Mesendoderm (in vitro differentiated cells): ENCODE data around the gene ANAPC7.
"Not testable (repeated sequence)": the region's sequence is repeated elsewhere in the genome, so short reads cannot be mapped to it uniquely, and the experiment has no call there.

Experiments used
- DNase-seq: peaks from one replicate; pipeline ENCODE4 v3.0.0; 2013
- H2AK5ac ChIP-seq: 2 replicates; pipeline ENCODE4 v1.6.1; 2013; ENCODE audit warnings: low read length, inconsistent platforms
- H2BK120ac ChIP-seq: 2 replicates; pipeline ENCODE4 v1.6.1; 2013; ENCODE audit warnings: low read depth, mild to moderate bottlenecking, low read length, moderate library complexity, mixed read lengths
- H2BK15ac ChIP-seq: replicated peaks from 2 replicates; pipeline ENCODE4 v1.6.1; 2013; ENCODE audit warnings: low read depth, mild to moderate bottlenecking, moderate library complexity
- H2BK5ac ChIP-seq: 2 replicates; pipeline ENCODE4 v1.6.1; 2013; ENCODE audit warnings: low read length, inconsistent platforms
- H3K18ac ChIP-seq: 2 replicates; pipeline ENCODE4 v1.6.1; 2013; ENCODE audit warnings: mild to moderate bottlenecking, low read length, mixed read lengths
- H3K23ac ChIP-seq: one replicate; pipeline ENCODE4 v1.6.1; 2013; ENCODE audit warnings: low read length
- H3K27ac ChIP-seq: 2 replicates; pipeline ENCODE4 v1.5.1; 2013; ENCODE audit warnings: low read depth, mild to moderate bottlenecking, inconsistent platforms, low read length, moderate library complexity
- H3K27me3 ChIP-seq: 2 replicates; pipeline ENCODE4 v1.6.1; 2013; ENCODE audit warnings: low read length, control low read depth, mild to moderate bottlenecking, inconsistent platforms; ENCODE audit not compliant: insufficient read depth, poor library complexity
- H3K36me3 ChIP-seq: 2 replicates; pipeline ENCODE4 v1.6.1; 2013; ENCODE audit warnings: low read length, inconsistent platforms; ENCODE audit not compliant: control insufficient read depth, insufficient read depth
- H3K4ac ChIP-seq: one replicate; pipeline ENCODE4 v1.6.1; 2013; ENCODE audit warnings: low read depth, mild to moderate bottlenecking, low read length, moderate library complexity
- H3K4me1 ChIP-seq: 2 replicates; pipeline ENCODE4 v1.6.1; 2013; ENCODE audit warnings: low read depth, low read length, inconsistent platforms; ENCODE audit not compliant: control insufficient read depth
- H3K4me2 ChIP-seq: 2 replicates; pipeline ENCODE4 v1.6.1; 2013; ENCODE audit warnings: low read length
- H3K4me3 ChIP-seq: 2 replicates; pipeline ENCODE4 v1.5.1; 2013; ENCODE audit warnings: mild to moderate bottlenecking, low read length
- H3K56ac ChIP-seq: one replicate; pipeline ENCODE4 v1.6.1; 2013; ENCODE audit warnings: low read length
- H3K79me1 ChIP-seq: 2 replicates; pipeline ENCODE4 v1.6.1; 2013; ENCODE audit warnings: low read length, inconsistent platforms
- H3K79me2 ChIP-seq: 2 replicates; pipeline ENCODE4 v1.6.1; 2013; ENCODE audit warnings: mild to moderate bottlenecking, low read length; ENCODE audit not compliant: control insufficient read depth, insufficient read depth
- H3K9ac ChIP-seq: 2 replicates; pipeline ENCODE4 v1.6.1; 2013; ENCODE audit warnings: low read length, inconsistent platforms
- H4K5ac ChIP-seq: one replicate; pipeline ENCODE4 v1.6.1; 2013; ENCODE audit warnings: low read length
- H4K8ac ChIP-seq: one replicate; pipeline ENCODE4 v1.6.1; 2013; ENCODE audit warnings: low read depth, mild to moderate bottlenecking, control low read depth, low read length, moderate library complexity
- WGBS: extraction: QIAGEN DNeasy Blood & Tissue Kit; methylation state at CpG from one replicate; pipeline ENCODE4 v1.1.7; 2013; ENCODE audit warnings: low lambda C conversion rate, missing lambda C conversion rate; ENCODE audit not compliant: insufficient coverage; ENCODE audit errors: extremely low coverage; 5-methylcytosine and 5-hydroxymethylcytosine counted together

The ANAPC7 gene

DNA sequence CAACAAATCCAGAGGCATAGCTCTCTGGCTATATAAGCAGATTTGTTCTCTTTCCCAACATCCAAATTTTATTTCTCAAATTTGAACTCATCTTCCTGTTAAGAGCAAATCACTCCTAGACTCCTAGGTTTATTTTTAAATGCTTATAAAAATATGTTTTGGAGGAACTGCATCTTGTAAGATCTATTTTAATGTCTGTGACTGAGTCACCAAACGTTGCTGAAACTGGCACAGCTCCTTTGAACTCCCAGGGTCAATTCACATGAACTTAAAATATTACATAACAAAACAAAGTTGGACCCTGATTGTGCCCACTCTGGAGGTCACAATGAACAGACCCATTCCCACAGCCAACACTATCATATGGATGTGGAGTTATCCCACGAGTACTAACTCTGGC, 23.9 kb downstream of the ANAPC7 start:
- Histone ChIP-seq H3K18ac (no peak overlapping the region), H3K4ac (no peak overlapping the region), H2BK120ac (no peak overlapping the region), H3K79me2 (no peaks in the 10 kb centered on the region), H3K9ac (no peak overlapping the region), H3K36me3 (peaks cover 33% of the 10 kb centered on the region), H3K27me3 (no peaks in the 10 kb centered on the region), H3K27ac (no peak overlapping the region), H3K79me1 (peaks cover 5% of the 10 kb centered on the region), H4K5ac (no peak overlapping the region), H3K4me3 (no peak overlapping the region), H2BK5ac (no peak overlapping the region), H4K8ac (no peak overlapping the region), H3K4me1 (no peaks in the 10 kb centered on the region), H3K23ac (no peak overlapping the region), H2BK15ac (no peak overlapping the region), H2AK5ac (no peak overlapping the region), H3K56ac (no peak overlapping the region), H3K4me2 (no peak overlapping the region)
- WGBS = no CpG with 5 or more reads among the region's 2 CpGs
- no peak for DNase-seq

DNA sequence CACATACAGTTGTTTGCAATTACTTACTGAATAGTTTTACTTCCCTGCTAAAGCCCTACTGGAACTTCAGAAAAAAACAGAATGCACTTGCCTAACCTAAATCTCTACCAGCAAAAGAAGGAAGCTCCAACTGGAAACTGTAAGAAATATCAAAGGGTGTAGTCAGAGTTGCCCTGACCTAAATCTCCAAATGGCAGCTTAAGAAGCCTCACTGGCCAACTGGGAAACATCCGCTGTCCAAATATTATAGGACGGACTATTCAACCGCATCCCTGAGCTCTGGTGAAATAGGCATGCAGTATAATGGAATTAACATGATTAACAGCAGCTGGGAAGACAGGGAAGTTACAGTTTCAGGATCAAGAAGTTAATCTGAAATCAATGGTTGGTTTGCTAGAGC, 24.3 kb downstream of the ANAPC7 start:
- Histone ChIP-seq H4K8ac (no peak overlapping the region), H3K79me1 (peaks cover 5% of the 10 kb centered on the region), H3K27ac (no peak overlapping the region), H3K27me3 (no peaks in the 10 kb centered on the region), H3K4me3 (no peak overlapping the region), H2BK5ac (no peak overlapping the region), H3K56ac (no peak overlapping the region), H3K18ac (no peak overlapping the region), H3K23ac (no peak overlapping the region), H3K36me3 (peaks cover 35% of the 10 kb centered on the region), H4K5ac (no peak overlapping the region), H3K4me1 (no peaks in the 10 kb centered on the region), H3K4me2 (no peak overlapping the region), H2AK5ac (no peak overlapping the region), H3K9ac (no peak overlapping the region), H2BK15ac (no peak overlapping the region), H2BK120ac (no peak overlapping the region), H3K79me2 (no peaks in the 10 kb centered on the region), H3K4ac (no peak overlapping the region)
- DNase-seq = no peak
- WGBS = no CpG with 5 or more reads among the region's 3 CpGs

GRCh38 chr12:110378131-110378790, 25.2 kb downstream of the ANAPC7 start:
- peaks cover 41% of the 10 kb centered on the region for H3K36me3 ChIP-seq
- not testable (repeated sequence) for H3K4me1 ChIP-seq, H3K4me2 ChIP-seq, H2BK15ac ChIP-seq, H3K9ac ChIP-seq, H4K5ac ChIP-seq, H3K18ac ChIP-seq, H2AK5ac ChIP-seq, DNase-seq, H3K27ac ChIP-seq, H4K8ac ChIP-seq, H3K4ac ChIP-seq, H2BK5ac ChIP-seq, H3K79me1 ChIP-seq, H2BK120ac ChIP-seq, H3K23ac ChIP-seq, H3K56ac ChIP-seq, H3K27me3 ChIP-seq, H3K79me2 ChIP-seq, H3K4me3 ChIP-seq
- WGBS = no CpG with 5 or more reads among the region's 17 CpGs

GRCh38 chr12:110373962-110374611, 29.4 kb downstream of the ANAPC7 start:
- Histone ChIP-seq H2BK5ac (no peak overlapping the region), H3K27ac (no peak overlapping the region), H4K5ac (no peak overlapping the region), H3K27me3 (no peaks in the 10 kb centered on the region), H3K9ac (no peak overlapping the region), H3K79me2 (no peaks in the 10 kb centered on the region), H3K79me1 (peaks cover 3% of the 10 kb centered on the region), H2BK15ac (no peak overlapping the region), H2AK5ac (no peak overlapping the region), H3K4me1 (no peaks in the 10 kb centered on the region), H4K8ac (no peak overlapping the region), H3K4me2 (no peak overlapping the region), H3K36me3 (peaks cover 36% of the 10 kb centered on the region), H2BK120ac (no peak overlapping the region), H3K56ac (no peak overlapping the region), H3K23ac (no peak overlapping the region), H3K4ac (no peak overlapping the region), H3K4me3 (no peak overlapping the region), H3K18ac (no peak overlapping the region)
- WGBS = no CpG with 5 or more reads among the region's 13 CpGs
- no peak for DNase-seq

DNA sequence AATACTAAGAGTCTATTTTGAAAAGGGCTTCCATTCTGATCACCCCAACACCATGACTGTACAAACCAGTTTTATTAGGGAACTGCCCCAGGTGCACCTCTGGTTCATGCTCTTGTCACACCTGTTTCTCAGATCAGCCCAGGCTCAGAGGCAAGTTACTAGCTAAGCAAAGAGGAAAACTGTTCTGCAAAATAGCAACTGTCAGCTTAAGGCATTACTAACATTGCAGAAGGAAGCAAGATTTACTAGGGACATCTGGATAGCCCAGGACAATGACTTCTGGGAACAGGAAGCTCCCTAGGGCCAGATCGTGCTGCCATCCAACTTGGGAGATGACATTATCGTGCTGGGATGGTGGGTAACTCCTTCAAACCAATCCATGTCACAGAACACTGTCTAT, 30.1 kb downstream of the ANAPC7 start:
- H3K27ac ChIP-seq = no peak overlapping the region
- no peak overlapping the region for H3K4ac ChIP-seq
- no peak for DNase-seq
- H3K23ac ChIP-seq = no peak overlapping the region
- peaks cover 34% of the 10 kb centered on the region for H3K36me3 ChIP-seq
- no peak overlapping the region for H3K4me2 ChIP-seq
- H2BK5ac ChIP-seq = no peak overlapping the region
- no peak overlapping the region for H2BK15ac ChIP-seq
- H3K79me2 ChIP-seq = no peaks in the 10 kb centered on the region
- no CpG with 5 or more reads among the region's 2 CpGs for WGBS
- no peak overlapping the region for H2BK120ac ChIP-seq
- no peak overlapping the region for H3K9ac ChIP-seq
- no peak overlapping the region for H3K56ac ChIP-seq
- H3K4me1 ChIP-seq = no peaks in the 10 kb centered on the region
- H4K8ac ChIP-seq = no peak overlapping the region
- H3K4me3 ChIP-seq = no peak overlapping the region
- peaks cover 3% of the 10 kb centered on the region for H3K79me1 ChIP-seq
- no peak overlapping the region for H2AK5ac ChIP-seq
- H3K18ac ChIP-seq = no peak overlapping the region
- no peaks in the 10 kb centered on the region for H3K27me3 ChIP-seq
- H4K5ac ChIP-seq = no peak overlapping the region

DNA sequence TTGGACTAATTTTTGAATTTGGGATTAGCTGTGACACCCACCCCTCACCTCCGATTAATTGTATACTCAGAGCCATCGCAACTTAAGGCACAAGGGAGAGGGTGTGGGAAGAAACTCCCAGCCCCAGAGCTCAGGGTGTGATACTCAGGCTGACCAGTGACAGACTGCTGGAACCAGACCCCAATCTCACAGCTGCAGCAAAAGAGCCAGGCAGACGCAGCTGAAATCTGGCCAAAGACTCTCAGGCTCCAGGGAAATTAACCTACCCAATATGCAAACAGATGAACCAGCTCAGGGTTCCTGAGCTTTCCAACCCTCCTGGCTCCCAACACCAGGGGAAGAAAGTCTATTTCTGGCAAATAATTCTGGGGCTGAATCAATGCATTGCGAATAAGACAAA, 30.5 kb downstream of the ANAPC7 start:
- Histone ChIP-seq H3K79me1 (peaks cover 3% of the 10 kb centered on the region), H4K5ac (no peak overlapping the region), H3K4me2 (no peak overlapping the region), H3K23ac (no peak overlapping the region), H2BK120ac (no peak overlapping the region), H3K36me3 (peaks cover 33% of the 10 kb centered on the region), H2BK5ac (no peak overlapping the region), H3K18ac (no peak overlapping the region), H2BK15ac (no peak overlapping the region), H4K8ac (no peak overlapping the region), H3K56ac (no peak overlapping the region), H3K4me1 (no peaks in the 10 kb centered on the region), H3K9ac (no peak overlapping the region), H3K27me3 (no peaks in the 10 kb centered on the region), H3K4me3 (no peak overlapping the region), H2AK5ac (no peak overlapping the region), H3K27ac (no peak overlapping the region), H3K79me2 (no peaks in the 10 kb centered on the region), H3K4ac (no peak overlapping the region)
- WGBS = no CpG with 5 or more reads among the region's 4 CpGs
- no peak for DNase-seq
